ENCODE results near the gene TRIM31.

DNA sequence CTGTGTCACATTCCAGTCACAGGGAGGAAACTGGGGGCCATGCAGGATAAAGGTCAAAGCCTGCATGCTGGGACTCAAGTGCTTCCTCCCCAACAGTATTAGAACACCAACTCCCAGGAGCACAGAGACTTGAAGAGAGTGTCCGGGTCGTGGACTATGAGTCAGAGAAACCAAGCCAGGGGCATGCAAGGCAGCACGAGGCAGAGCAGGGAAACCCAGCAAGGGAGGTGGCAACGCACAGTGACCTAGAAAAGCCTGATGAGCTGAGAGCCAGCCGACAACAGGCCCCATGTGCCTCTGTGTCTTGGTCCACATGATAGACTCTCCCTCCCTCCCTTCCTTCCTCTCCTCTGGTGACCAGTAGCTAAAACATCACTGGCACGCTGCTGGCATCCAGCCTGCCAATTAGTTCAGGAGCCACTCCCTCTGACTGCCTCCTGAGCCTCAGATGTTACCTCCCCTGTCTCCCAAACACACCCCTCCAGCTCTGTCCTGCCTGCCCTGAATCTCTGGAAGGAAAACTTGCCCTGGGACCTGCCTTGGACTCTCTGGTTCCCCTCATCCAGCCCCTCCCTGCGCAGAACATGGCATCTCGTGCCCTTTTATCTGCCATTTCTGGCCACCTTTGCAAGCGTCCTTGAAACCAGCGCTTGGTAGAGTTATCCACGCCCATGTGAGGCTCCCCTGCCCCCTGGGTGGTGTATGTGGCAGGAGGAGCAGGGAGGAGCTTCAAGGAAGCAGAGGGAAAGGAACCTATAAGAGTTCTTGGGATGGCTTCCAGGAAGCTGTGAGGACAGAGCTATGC, 21.1 kb downstream of the TRIM31 start:
- TF ChIP-seq POLR2A (IDR thresholded peaks at IDR 0.05) (no peak), POLR2AphosphoS5 (IDR thresholded peaks at IDR 0.05) (no peak), EP300 (IDR thresholded peaks at IDR 0.05) (no peak)
- TF ChIP-seq, protein P1, sequence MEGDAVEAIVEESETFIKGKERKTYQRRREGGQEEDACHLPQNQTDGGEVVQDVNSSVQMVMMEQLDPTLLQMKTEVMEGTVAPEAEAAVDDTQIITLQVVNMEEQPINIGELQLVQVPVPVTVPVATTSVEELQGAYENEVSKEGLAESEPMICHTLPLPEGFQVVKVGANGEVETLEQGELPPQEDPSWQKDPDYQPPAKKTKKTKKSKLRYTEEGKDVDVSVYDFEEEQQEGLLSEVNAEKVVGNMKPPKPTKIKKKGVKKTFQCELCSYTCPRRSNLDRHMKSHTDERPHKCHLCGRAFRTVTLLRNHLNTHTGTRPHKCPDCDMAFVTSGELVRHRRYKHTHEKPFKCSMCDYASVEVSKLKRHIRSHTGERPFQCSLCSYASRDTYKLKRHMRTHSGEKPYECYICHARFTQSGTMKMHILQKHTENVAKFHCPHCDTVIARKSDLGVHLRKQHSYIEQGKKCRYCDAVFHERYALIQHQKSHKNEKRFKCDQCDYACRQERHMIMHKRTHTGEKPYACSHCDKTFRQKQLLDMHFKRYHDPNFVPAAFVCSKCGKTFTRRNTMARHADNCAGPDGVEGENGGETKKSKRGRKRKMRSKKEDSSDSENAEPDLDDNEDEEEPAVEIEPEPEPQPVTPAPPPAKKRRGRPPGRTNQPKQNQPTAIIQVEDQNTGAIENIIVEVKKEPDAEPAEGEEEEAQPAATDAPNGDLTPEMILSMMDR (IDR thresholded peaks at IDR 0.05) = no peak
